ENCODE results near the gene RAB38.

DNA sequence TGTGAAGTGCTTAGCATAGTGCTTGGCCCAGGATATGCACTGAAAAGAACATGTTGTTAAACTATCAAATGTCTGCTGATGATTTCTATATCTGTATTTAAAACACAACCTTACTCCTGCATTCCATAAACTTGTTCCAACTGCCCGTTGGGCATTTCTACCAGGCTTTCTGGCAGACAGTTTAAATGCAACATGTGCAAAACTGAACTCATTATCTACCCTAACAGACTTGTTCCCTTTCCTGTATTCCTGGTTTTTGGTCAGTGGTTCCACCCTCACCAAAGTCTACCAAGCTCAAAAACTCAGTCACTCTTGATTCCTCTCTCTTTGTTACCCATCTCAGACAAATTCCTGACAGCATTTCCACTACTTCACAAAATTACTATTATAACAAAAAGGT lies 6.5 kb upstream of the RAB38 start:
- TF ChIP-seq, protein P1, sequence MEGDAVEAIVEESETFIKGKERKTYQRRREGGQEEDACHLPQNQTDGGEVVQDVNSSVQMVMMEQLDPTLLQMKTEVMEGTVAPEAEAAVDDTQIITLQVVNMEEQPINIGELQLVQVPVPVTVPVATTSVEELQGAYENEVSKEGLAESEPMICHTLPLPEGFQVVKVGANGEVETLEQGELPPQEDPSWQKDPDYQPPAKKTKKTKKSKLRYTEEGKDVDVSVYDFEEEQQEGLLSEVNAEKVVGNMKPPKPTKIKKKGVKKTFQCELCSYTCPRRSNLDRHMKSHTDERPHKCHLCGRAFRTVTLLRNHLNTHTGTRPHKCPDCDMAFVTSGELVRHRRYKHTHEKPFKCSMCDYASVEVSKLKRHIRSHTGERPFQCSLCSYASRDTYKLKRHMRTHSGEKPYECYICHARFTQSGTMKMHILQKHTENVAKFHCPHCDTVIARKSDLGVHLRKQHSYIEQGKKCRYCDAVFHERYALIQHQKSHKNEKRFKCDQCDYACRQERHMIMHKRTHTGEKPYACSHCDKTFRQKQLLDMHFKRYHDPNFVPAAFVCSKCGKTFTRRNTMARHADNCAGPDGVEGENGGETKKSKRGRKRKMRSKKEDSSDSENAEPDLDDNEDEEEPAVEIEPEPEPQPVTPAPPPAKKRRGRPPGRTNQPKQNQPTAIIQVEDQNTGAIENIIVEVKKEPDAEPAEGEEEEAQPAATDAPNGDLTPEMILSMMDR (IDR thresholded peaks at IDR 0.05) = no peak
- TF ChIP-seq POLR2A (IDR thresholded peaks at IDR 0.05) = no peak
- TF ChIP-seq POLR2AphosphoS5 (IDR thresholded peaks at IDR 0.05) = no peak

Measured in breast epithelium (tissue), 3 donors.